ENCODE results near the gene UCKL1.

DNA sequence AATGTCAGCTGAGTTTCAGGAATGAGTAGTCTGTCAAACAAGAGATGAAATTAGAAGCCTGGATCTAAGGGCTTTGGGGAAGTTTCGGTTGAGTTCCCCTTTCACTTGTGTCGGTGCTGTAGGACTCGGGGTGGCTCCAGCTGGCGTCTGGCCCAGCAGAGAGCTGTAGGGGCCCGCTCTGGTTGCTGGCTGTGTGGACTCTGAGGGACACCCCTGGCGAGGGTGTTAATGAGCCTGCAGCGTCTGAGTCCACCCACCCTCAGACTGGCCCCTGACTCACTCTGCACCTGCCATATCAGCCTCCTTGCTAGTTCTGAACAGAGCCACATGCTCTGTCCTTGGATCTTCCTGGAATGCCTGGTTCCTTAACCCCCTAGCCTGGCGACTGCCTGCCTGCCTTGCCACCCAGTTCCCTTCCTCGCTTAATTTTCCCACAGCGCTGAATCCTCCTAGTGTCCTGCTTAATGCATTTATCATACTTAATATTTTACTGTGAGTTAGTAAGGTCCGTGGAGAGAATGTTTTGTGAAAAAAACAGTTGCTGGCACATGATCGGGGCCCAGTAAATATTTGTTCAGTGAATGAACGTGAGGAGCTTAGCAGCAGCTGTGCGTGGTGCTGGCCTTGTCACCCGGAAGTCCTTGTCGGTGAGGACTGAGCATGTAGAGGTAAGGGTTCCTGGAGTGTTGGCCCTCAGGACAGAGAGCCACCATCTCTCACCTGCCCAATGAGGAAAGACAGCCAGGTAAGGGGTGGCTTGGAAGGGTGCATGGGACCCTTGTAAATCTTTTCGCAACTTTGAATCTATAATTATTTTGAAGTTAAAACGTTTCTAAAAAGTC, 59.7 kb downstream of the UCKL1 start:
- TF ChIP-seq, protein P1, sequence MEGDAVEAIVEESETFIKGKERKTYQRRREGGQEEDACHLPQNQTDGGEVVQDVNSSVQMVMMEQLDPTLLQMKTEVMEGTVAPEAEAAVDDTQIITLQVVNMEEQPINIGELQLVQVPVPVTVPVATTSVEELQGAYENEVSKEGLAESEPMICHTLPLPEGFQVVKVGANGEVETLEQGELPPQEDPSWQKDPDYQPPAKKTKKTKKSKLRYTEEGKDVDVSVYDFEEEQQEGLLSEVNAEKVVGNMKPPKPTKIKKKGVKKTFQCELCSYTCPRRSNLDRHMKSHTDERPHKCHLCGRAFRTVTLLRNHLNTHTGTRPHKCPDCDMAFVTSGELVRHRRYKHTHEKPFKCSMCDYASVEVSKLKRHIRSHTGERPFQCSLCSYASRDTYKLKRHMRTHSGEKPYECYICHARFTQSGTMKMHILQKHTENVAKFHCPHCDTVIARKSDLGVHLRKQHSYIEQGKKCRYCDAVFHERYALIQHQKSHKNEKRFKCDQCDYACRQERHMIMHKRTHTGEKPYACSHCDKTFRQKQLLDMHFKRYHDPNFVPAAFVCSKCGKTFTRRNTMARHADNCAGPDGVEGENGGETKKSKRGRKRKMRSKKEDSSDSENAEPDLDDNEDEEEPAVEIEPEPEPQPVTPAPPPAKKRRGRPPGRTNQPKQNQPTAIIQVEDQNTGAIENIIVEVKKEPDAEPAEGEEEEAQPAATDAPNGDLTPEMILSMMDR (IDR thresholded peaks at IDR 0.05): no peak
- TF ChIP-seq POLR2A (IDR thresholded peaks at IDR 0.05): peak in 1 of 4 donors; percentile 19
